T-helper 1 cell treated with Interleukin-12 subunit alpha and Interleukin-12 subunit beta and Interleukin-4 antibody, amounts not matched to agents 30 μg/mL and 1 μg/mL, for 36 hours (primary cell): ENCODE measurements around the gene GABRD.
"Not testable (repeated sequence)": the region's sequence is repeated elsewhere in the genome, so short reads cannot be mapped to it uniquely, and the experiment has no call there.

Experiments used
- H3K27ac Mint-ChIP-seq: one replicate; pipeline ENCODE4 v1.8.0; 2021; ENCODE audit warnings: mild to moderate bottlenecking, mixed read lengths
- H3K27me3 Mint-ChIP-seq: one replicate; pipeline ENCODE4 v1.8.0; 2021; ENCODE audit warnings: low read depth, mixed read lengths
- H3K36me3 Mint-ChIP-seq: one replicate; pipeline ENCODE4 v1.8.0; 2021; ENCODE audit warnings: low read depth, mixed read lengths
- H3K4me1 Mint-ChIP-seq: one replicate; pipeline ENCODE4 v1.8.0; 2021; ENCODE audit warnings: low read depth, mixed read lengths
- H3K4me3 Mint-ChIP-seq: one replicate; pipeline ENCODE4 v1.8.0; 2021; ENCODE audit warnings: mild to moderate bottlenecking, moderate library complexity, mixed read lengths
- H3K9me3 Mint-ChIP-seq: one replicate; pipeline ENCODE4 v1.8.0; 2021; ENCODE audit warnings: mixed read lengths

The GABRD gene

GRCh38 chr1:1980467-1981141 is 38.5 kb upstream of the GABRD start:
- Mint-ChIP-seq H3K36me3 (peaks cover 2% of the 10 kb centered on the region), H3K4me3 (no peak overlapping the region), H3K27ac (no peak overlapping the region), H3K27me3 (no peaks in the 10 kb centered on the region), H3K4me1 (no peaks in the 10 kb centered on the region), H3K9me3 (peaks cover 15% of the 10 kb centered on the region)

GRCh38 chr1:1981142-1981500 is 38.0 kb upstream of the GABRD start:
- H3K27ac Mint-ChIP-seq = no peak overlapping the region
- peaks cover 15% of the 10 kb centered on the region for H3K9me3 Mint-ChIP-seq
- no peaks in the 10 kb centered on the region for H3K27me3 Mint-ChIP-seq
- peaks cover 2% of the 10 kb centered on the region for H3K36me3 Mint-ChIP-seq
- H3K4me1 Mint-ChIP-seq = no peaks in the 10 kb centered on the region
- H3K4me3 Mint-ChIP-seq = no peak overlapping the region

- not testable (repeated sequence) for H3K27ac Mint-ChIP-seq, H3K4me3 Mint-ChIP-seq, H3K4me1 Mint-ChIP-seq, H3K36me3 Mint-ChIP-seq, H3K27me3 Mint-ChIP-seq
- peaks cover 15% of the 10 kb centered on the region for H3K9me3 Mint-ChIP-seq
Observed at GRCh38 chr1:1981631-1982327, 37.4 kb upstream of the GABRD start.

GRCh38 chr1:1982379-1983232 is 36.5 kb upstream of the GABRD start:
- no peaks in the 10 kb centered on the region for H3K27me3 Mint-ChIP-seq
- no peak overlapping the region for H3K27ac Mint-ChIP-seq
- H3K4me3 Mint-ChIP-seq = no peak overlapping the region
- peaks cover 2% of the 10 kb centered on the region for H3K36me3 Mint-ChIP-seq
- no peaks in the 10 kb centered on the region for H3K4me1 Mint-ChIP-seq
- peaks cover 15% of the 10 kb centered on the region for H3K9me3 Mint-ChIP-seq

GRCh38 chr1:1984560-1985070 is 34.5 kb upstream of the GABRD start:
- H3K4me1 Mint-ChIP-seq = no peaks in the 10 kb centered on the region
- no peaks in the 10 kb centered on the region for H3K36me3 Mint-ChIP-seq
- H3K27me3 Mint-ChIP-seq = no peaks in the 10 kb centered on the region
- H3K27ac Mint-ChIP-seq = no peak overlapping the region
- H3K9me3 Mint-ChIP-seq = peaks cover 2% of the 10 kb centered on the region
- no peak overlapping the region for H3K4me3 Mint-ChIP-seq

GRCh38 chr1:1985375-1986050 is 33.6 kb upstream of the GABRD start:
- H3K27ac Mint-ChIP-seq = no peak overlapping the region
- H3K9me3 Mint-ChIP-seq = no peaks in the 10 kb centered on the region
- H3K36me3 Mint-ChIP-seq = no peaks in the 10 kb centered on the region
- H3K4me1 Mint-ChIP-seq = no peaks in the 10 kb centered on the region
- peaks cover 2% of the 10 kb centered on the region for H3K27me3 Mint-ChIP-seq
- no peak overlapping the region for H3K4me3 Mint-ChIP-seq

- Mint-ChIP-seq H3K27me3 (peaks cover 6% of the 10 kb centered on the region), H3K4me1 (no peaks in the 10 kb centered on the region), H3K4me3 (no peak overlapping the region), H3K9me3 (no peaks in the 10 kb centered on the region), H3K27ac (no peak overlapping the region), H3K36me3 (no peaks in the 10 kb centered on the region)
Observed at GRCh38 chr1:1986451-1987141, 32.5 kb upstream of the GABRD start.

GRCh38 chr1:1987142-1987510 is 32.0 kb upstream of the GABRD start:
- Mint-ChIP-seq H3K9me3 (no peaks in the 10 kb centered on the region), H3K36me3 (no peaks in the 10 kb centered on the region), H3K4me1 (no peaks in the 10 kb centered on the region), H3K27ac (no peak overlapping the region), H3K4me3 (no peak overlapping the region), H3K27me3 (peaks cover 6% of the 10 kb centered on the region)

GRCh38 chr1:1988061-1988945 is 30.8 kb upstream of the GABRD start:
- Mint-ChIP-seq H3K27ac (no peak overlapping the region), H3K9me3 (no peaks in the 10 kb centered on the region), H3K27me3 (peaks cover 6% of the 10 kb centered on the region), H3K4me1 (no peaks in the 10 kb centered on the region), H3K36me3 (no peaks in the 10 kb centered on the region), H3K4me3 (no peak overlapping the region)

GRCh38 chr1:1989102-1989542 is 30.0 kb upstream of the GABRD start:
- Mint-ChIP-seq H3K4me3 (no peak overlapping the region), H3K4me1 (no peaks in the 10 kb centered on the region), H3K36me3 (no peaks in the 10 kb centered on the region), H3K27ac (no peak overlapping the region), H3K9me3 (no peaks in the 10 kb centered on the region), H3K27me3 (peaks cover 6% of the 10 kb centered on the region)

- H3K36me3 Mint-ChIP-seq = no peaks in the 10 kb centered on the region
- H3K27ac Mint-ChIP-seq = no peak overlapping the region
Observed at GRCh38 chr1:1989789-1990188, 29.4 kb upstream of the GABRD start.

GRCh38 chr1:1990222-1990621 is 28.9 kb upstream of the GABRD start:
- H3K27me3 Mint-ChIP-seq = peaks cover 6% of the 10 kb centered on the region
- no peaks in the 10 kb centered on the region for H3K9me3 Mint-ChIP-seq
- H3K4me1 Mint-ChIP-seq = no peaks in the 10 kb centered on the region
- H3K36me3 Mint-ChIP-seq = no peaks in the 10 kb centered on the region
- no peak overlapping the region for H3K27ac Mint-ChIP-seq
- H3K4me3 Mint-ChIP-seq = no peak overlapping the region

More at GRCh38 chr1:1989789-1990188, 29.4 kb upstream of the GABRD start:
- no peaks in the 10 kb centered on the region for H3K9me3 Mint-ChIP-seq
- H3K27me3 Mint-ChIP-seq = peaks cover 6% of the 10 kb centered on the region
- H3K4me1 Mint-ChIP-seq = no peaks in the 10 kb centered on the region
- no peak overlapping the region for H3K4me3 Mint-ChIP-seq

- H3K4me3 Mint-ChIP-seq = no peak overlapping the region
- peaks cover 4% of the 10 kb centered on the region for H3K4me1 Mint-ChIP-seq
- H3K9me3 Mint-ChIP-seq = no peaks in the 10 kb centered on the region
- H3K27me3 Mint-ChIP-seq = peaks cover 11% of the 10 kb centered on the region
- no peak overlapping the region for H3K27ac Mint-ChIP-seq
- H3K36me3 Mint-ChIP-seq = peaks cover 2% of the 10 kb centered on the region
Observed at GRCh38 chr1:1994536-1994935, 24.6 kb upstream of the GABRD start.
